HG03520 (cell line): ENCODE results near the gene RNFT1.
"Not testable (repeated sequence)": the region's sequence is repeated elsewhere in the genome, so short reads cannot be mapped to it uniquely, and the experiment has no call there.

Experiments used
- ATAC-seq: cut with Tn5 transposase; IDR thresholded peaks from one replicate; pipeline ENCODE4 v1.9.1; 2021; ENCODE audit warnings: mild to moderate bottlenecking, moderate library complexity; ENCODE audit not compliant: unreplicated experiment

The RNFT1 gene

DNA sequence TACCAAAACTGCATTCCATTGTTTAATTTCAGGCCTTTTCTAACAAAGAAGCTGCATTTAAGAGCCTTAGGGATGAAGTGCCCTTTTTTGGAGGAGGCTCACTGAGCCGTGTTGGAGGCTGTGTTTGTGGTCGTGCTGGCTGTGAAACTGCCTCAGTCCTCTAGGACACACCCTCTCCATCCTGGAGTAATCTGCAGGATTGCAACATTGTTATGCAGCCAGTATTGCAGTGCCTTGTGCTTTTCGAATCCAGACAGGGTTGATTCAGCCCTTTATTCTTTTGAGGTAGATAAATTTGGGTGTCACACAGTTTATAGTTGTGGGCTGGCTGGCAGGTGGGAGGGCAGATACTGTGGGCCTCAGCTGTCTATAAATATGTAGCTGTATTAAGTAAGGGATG lies 33.8 kb downstream of the RNFT1 start:
- not testable (repeated sequence) for ATAC-seq

DNA sequence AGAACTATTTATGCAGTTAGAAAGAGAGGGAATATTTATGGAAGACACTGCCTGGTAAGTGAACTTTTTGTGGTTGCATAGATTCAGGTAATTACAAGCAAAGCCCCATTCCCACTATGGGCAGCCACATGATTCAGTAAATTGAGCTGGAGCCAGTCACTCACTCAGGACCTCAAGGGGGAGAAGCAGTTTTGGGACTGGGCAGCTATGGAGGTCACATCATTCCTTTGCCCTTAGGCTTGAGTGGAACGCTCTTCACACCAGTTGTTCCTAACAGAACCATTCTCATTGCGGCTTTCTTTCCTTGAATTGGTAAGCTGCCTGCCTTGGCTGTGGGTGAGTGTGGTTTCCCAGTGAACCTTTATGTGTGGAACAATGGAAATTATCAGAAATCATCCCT lies 34.4 kb downstream of the RNFT1 start:
- not testable (repeated sequence) for ATAC-seq

- ATAC-seq: not testable (repeated sequence)
These were observed 43.9 kb downstream of the RNFT1 start for GRCh38 chr17:59920637-59921036.

- no peak for ATAC-seq
These were observed 48.1 kb downstream of the RNFT1 start for GRCh38 chr17:59916446-59916845.

DNA sequence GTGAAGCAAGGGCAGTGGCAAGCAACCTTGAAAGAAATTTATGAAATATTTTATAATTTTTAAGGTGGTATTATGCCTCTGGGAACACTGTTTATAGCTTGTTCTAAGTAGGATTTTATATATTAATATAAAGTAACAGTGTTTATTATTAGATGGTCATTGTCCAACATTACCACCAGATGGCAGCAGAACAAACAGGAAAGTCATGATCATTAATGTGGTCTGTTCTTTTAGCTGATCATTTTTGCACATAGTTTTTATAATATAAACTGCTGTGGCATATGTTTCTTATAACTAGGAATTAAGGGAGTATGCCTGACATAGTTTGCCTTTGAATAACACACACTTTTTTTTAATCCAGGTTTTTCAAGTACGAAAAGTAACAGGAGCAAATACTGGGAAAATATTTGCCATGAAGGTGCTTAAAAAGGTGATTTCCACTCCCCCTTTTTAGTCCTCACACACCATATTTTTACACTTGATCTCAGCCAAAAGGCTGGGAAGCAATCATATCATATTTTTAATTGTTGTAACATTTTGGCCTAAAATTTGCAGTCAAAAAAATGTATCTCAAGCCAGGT lies 50.2 kb downstream of the RNFT1 start:
- no peak for ATAC-seq

DNA sequence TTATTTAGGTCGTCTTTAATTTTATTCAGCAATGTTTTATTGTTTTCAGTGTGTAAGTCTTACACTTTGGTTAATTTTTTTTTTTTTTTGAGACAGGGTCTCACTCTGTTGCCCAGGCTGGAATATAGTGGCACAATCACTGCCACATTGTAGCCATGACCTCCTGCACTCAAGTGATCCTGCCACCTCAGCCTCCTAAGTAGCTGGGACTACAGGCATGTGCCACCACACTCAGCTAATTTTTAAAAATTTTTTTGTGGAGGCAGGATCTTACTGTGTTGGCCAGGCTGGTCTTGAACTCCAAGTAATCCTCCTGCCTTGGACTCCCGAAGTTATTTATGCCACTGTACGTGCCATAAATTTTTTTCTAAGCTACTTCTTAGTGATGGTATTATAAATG lies 57.1 kb downstream of the RNFT1 start:
- no peak for ATAC-seq

DNA sequence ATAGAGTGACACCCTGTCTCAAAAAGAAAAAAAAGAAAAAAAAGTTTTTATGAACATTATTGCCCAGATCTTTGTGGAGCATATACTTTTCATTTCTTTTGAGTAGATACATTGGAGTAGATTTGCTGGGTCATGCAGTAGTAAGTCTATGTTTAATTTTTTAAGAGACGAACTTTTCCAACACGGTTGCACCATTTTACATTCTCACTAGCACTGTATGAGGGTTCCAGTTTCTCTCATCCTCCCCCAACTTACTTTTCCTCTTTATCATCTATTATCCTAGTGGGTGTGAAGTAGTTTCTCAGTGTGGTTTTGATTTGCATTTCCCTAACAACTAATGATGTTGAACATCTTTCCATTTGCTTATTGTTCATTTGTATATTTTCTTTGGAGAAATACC lies 61.1 kb downstream of the RNFT1 start:
- ATAC-seq: no peak
